ENCODE results near the gene PRR7. TPM values are rescaled to one million over a fixed set of nuclear protein-coding genes. Genes with fewer than 3 reads are reported as not detected.

PRR7 gene
- total RNA-seq, 1 donor from 2014 or later = 4.4 TPM

DNA sequence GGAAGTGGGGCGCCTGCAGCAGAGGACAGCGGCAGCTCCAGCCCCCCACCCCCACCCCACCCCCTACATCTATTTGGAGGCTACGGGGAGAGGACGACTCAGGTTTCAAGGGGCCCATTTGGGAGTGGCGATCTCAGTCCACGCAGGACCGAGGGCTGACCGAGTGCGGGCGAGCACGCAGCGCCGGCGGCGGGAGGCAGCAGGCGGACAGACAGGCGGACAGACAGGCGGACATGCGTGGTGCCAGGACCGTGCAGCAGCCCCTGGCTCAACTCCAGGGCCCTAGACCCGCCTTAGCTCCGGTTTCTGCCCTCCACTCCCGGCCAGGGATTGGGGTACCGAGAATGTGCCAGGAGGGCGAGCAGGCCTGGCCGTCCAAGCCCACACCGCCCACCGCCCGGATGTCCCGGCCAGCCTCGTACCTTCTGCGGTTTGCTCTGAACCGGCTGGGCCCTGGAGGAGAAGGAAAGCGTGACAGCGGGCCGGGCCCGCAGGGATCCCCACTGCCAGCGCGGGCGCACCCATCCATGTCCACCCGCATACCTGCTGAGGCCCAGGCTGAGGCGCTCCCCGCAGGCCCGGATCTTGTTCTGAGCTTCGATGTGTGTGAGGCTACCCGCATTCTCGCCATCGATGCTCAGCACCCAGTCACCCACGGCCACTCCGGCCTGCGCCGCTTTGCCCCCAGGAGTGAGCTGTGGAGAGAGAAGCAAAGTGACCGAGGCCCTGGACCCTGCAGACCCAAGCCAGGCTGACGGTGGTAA, 45.6 kb downstream of the PRR7 start:
- Mint-ChIP-seq H3K4me3 (ENCODE audit: unreplicated experiment) (no peak overlapping the region), H3K27me3 (ENCODE audit: unreplicated experiment) (no peaks in the 10 kb centered on the region), H3K27ac (ENCODE audit: unreplicated experiment) (peak overlapping the region; percentile 91), H3K4me1 (ENCODE audit: unreplicated experiment) (peaks cover 49% of the 10 kb centered on the region), H3K36me3 (ENCODE audit: unreplicated experiment) (peaks cover 24% of the 10 kb centered on the region), H3K9me3 (ENCODE audit: unreplicated experiment) (no peaks in the 10 kb centered on the region)
- TF ChIP-seq, protein P1, sequence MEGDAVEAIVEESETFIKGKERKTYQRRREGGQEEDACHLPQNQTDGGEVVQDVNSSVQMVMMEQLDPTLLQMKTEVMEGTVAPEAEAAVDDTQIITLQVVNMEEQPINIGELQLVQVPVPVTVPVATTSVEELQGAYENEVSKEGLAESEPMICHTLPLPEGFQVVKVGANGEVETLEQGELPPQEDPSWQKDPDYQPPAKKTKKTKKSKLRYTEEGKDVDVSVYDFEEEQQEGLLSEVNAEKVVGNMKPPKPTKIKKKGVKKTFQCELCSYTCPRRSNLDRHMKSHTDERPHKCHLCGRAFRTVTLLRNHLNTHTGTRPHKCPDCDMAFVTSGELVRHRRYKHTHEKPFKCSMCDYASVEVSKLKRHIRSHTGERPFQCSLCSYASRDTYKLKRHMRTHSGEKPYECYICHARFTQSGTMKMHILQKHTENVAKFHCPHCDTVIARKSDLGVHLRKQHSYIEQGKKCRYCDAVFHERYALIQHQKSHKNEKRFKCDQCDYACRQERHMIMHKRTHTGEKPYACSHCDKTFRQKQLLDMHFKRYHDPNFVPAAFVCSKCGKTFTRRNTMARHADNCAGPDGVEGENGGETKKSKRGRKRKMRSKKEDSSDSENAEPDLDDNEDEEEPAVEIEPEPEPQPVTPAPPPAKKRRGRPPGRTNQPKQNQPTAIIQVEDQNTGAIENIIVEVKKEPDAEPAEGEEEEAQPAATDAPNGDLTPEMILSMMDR (IDR thresholded peaks at IDR 0.05) = no peak
- DNase-seq (ENCODE audit: extremely low spot score, unreplicated experiment) = no peak

DNA sequence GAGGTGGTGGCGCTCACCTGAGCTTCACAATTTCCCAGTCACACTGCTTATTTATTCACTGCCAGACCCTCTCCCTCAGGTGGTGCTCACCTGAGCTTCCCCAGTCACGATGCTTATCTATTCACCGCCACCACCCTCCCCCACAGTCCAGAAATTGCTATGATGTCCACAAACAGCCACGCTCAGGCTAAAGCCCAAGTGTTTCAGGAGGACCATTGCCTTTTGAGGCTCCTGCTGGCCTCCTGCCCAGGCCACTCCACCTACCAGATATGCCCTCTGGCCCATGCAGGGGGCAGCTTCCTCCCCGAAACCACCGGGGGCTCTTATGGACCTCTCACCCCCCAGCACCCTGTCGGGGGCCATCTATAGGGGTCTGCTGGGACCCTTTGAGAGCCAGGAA, 46.2 kb downstream of the PRR7 start:
- TF ChIP-seq, protein P1 (IDR thresholded peaks at IDR 0.05) = no peak
- H3K27ac Mint-ChIP-seq (ENCODE audit: unreplicated experiment) = peak overlapping the region; percentile 91
- DNase-seq (ENCODE audit: extremely low spot score, unreplicated experiment) = no peak
- peaks cover 20% of the 10 kb centered on the region for H3K36me3 Mint-ChIP-seq (ENCODE audit: unreplicated experiment)
- H3K4me1 Mint-ChIP-seq (ENCODE audit: unreplicated experiment) = peaks cover 52% of the 10 kb centered on the region
- H3K4me3 Mint-ChIP-seq (ENCODE audit: unreplicated experiment) = peak overlapping the region; percentile 14
- no peaks in the 10 kb centered on the region for H3K27me3 Mint-ChIP-seq (ENCODE audit: unreplicated experiment)
- H3K9me3 Mint-ChIP-seq (ENCODE audit: unreplicated experiment) = no peaks in the 10 kb centered on the region

DNA sequence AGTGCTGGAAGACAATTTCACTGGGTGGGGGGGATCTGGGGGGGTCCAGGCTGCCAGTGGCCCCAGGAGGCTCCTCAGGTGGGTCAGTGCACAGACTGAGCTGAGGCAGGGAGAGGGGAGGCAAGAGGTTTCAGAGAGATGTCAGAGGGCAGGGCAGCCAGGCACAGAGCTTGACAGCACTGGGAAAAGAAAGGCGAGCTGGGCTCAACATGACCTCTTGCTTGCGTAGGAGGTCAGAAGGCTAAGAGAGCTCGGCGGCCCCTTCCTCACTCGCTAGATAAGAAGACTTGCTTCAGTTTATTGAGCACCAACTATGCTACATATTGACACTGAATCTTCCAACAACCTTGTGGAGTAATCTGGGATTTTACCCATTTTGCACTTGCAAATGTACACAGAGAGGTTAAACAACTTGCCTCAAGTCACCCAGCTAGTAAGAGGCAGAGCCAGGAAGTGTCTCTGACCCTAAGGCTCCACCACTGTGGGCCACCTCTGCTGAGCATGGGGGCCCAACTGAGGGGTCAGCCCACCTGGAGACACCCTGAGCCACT, 47.3 kb downstream of the PRR7 start:
- Mint-ChIP-seq H3K27ac (ENCODE audit: unreplicated experiment) (peak overlapping the region; percentile 91), H3K4me1 (ENCODE audit: unreplicated experiment) (peaks cover 62% of the 10 kb centered on the region), H3K4me3 (ENCODE audit: unreplicated experiment) (no peak overlapping the region), H3K9me3 (ENCODE audit: unreplicated experiment) (no peaks in the 10 kb centered on the region), H3K27me3 (ENCODE audit: unreplicated experiment) (no peaks in the 10 kb centered on the region), H3K36me3 (ENCODE audit: unreplicated experiment) (peaks cover 14% of the 10 kb centered on the region)
- DNase-seq (ENCODE audit: extremely low spot score, unreplicated experiment) = no peak
- TF ChIP-seq, protein P1 (IDR thresholded peaks at IDR 0.05) = no peak

DNA sequence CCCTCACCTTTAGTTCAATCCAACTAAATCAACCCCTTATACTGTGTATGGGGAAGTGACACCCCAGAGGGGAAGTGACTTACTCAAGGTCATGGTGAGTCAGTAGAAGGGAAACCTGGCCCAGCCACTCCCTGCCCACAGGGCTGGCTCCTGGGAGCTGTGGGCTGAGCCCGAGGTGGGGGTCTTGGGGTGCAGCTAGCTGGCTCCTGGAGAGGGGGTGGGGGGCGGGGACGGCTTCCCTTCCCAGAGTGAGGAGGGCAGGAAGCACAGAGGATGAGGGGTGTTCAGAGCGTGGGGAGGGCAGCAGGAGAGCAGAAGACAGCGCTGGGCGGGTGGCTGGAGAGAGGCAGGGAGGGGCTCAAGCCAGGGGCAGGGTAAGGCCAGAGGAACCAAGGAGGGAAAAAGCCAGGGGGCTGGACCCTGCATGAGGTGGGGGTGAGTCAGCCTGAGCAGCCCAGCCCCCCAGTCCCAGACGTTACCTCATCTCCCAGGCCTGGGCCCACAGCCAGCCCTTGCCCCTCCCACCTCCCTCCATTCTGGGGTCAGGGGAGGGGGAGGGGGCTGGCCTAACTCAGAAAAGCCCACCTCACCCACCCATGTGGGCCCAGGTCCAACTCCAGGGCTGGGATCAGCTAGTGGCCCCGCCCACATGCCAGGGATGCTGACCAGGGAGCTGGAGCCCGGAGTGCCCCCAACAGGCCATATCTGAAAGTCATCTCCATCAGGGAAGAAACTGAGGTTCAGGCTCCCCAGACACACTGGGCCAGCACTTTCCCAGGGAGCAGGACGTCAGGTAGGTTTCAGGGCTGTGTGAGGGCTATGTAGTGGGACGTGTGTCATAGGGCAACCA, 48.0 kb downstream of the PRR7 start:
- Mint-ChIP-seq H3K36me3 (ENCODE audit: unreplicated experiment) (peaks cover 13% of the 10 kb centered on the region), H3K4me3 (ENCODE audit: unreplicated experiment) (peak overlapping the region; percentile 84), H3K27me3 (ENCODE audit: unreplicated experiment) (no peaks in the 10 kb centered on the region), H3K27ac (ENCODE audit: unreplicated experiment) (peak overlapping the region; percentile 91), H3K9me3 (ENCODE audit: unreplicated experiment) (no peaks in the 10 kb centered on the region), H3K4me1 (ENCODE audit: unreplicated experiment) (peaks cover 69% of the 10 kb centered on the region)
- TF ChIP-seq, protein P1 (IDR thresholded peaks at IDR 0.05) = peak; percentile 53
- peak; percentile 97 for DNase-seq (ENCODE audit: extremely low spot score, unreplicated experiment)

All from osteocyte (in vitro differentiated cells).